ENCODE data around the gene TMEM39A. TPM values are rescaled to one million over a fixed set of nuclear protein-coding genes. Genes with fewer than 3 reads are reported as not detected.

TMEM39A gene
- total and polyA plus RNA-seq, 2 of the 4 experiments (the other 2 are of a cell fraction) = 29.6 to 117 TPM

DNA sequence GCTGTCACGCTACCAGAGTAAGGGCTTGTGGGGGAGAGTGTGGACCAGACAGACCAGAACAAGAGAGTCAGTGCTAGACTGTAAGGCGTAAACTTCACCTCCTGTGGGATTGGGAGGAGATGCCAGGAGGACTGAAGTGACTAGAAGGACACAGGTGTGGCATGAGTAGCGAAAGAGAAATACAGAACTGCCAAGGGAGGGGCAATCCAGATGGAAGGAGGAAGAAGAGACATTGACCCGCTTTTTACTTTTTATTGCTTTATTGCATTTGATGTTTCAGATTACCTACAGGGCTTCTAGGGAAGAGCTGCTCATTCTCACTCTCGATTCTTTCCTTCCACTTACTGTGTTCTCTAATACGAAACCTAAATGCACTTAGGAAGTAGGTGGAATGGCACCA, 7.5 kb upstream of the TMEM39A start:
- 100% methylated on average over 1 of the region's 6 CpGs; no CpG with 5 or more reads in 1 of the 2 experiments for WGBS, 2 experiments (ENCODE audit: extremely low coverage in 2 of 2, insufficient read length in 1 of 2)
- dilution Hi-C loops (cut with HindIII; ENCODE audit: low sequenced_read_pairs, unreplicated experiment) = no loop called here
- H3K23ac ChIP-seq (ENCODE audit: low read depth, low read length) = no peak overlapping the region; the same call in 1 of the 2 replicates
- no peak overlapping the region for H2BK5ac ChIP-seq (ENCODE audit: low read depth, low read length, poor library complexity, severe bottlenecking)
- H3K9me3 ChIP-seq (ENCODE audit: control insufficient read depth, insufficient read depth, low read length) = no peaks in the 10 kb centered on the region
- ATAC-seq (ENCODE audit: low read depth) (no peak), DNase-seq (no peak)
- no peak overlapping the region for H4K91ac ChIP-seq (ENCODE audit: insufficient read depth, low read depth, low read length)
- no peak overlapping the region for H2AFZ ChIP-seq (replicated peaks; ENCODE audit: low read length, poor library complexity)
- no peaks in the 10 kb centered on the region for H4K20me1 ChIP-seq (ENCODE audit: insufficient read depth, low read length)
- BruUV-seq (replicated peaks) = no TSS peak
- no peak overlapping the region for H2BK15ac ChIP-seq (ENCODE audit: low read depth, low read length)
- H2BK20ac ChIP-seq (ENCODE audit: low read depth, low read length) = no peak overlapping the region
- H3K4ac ChIP-seq (ENCODE audit: low read depth, low read length) = no peak overlapping the region
- peaks cover 10 to 23% of the 10 kb centered on the region in 2 experiments for H3K79me1 ChIP-seq (ENCODE audit: low read depth in 1 of 2, low read length in 2 of 2)
- H3K9ac ChIP-seq (ENCODE audit: low read depth, low read length) = no peak overlapping the region
- no peak overlapping the region for H4K8ac ChIP-seq (ENCODE audit: low read depth in 2 of 2, low read length in 2 of 2)
- H3K14ac ChIP-seq (replicated peaks; ENCODE audit: low read depth, low read length) = no peak overlapping the region
- in situ Hi-C loops (cut with MboI; ENCODE audit: low sequenced_read_pairs) = no loop called here
- no peak for TF ChIP-seq BHLHE40 (IDR thresholded peaks at IDR 0.05; ENCODE audit: low read depth, low read length)
- TF ChIP-seq FOS (IDR thresholded peaks at IDR 0.05; ENCODE audit: low read depth, low read length) = no peak
- TF ChIP-seq, protein P1, sequence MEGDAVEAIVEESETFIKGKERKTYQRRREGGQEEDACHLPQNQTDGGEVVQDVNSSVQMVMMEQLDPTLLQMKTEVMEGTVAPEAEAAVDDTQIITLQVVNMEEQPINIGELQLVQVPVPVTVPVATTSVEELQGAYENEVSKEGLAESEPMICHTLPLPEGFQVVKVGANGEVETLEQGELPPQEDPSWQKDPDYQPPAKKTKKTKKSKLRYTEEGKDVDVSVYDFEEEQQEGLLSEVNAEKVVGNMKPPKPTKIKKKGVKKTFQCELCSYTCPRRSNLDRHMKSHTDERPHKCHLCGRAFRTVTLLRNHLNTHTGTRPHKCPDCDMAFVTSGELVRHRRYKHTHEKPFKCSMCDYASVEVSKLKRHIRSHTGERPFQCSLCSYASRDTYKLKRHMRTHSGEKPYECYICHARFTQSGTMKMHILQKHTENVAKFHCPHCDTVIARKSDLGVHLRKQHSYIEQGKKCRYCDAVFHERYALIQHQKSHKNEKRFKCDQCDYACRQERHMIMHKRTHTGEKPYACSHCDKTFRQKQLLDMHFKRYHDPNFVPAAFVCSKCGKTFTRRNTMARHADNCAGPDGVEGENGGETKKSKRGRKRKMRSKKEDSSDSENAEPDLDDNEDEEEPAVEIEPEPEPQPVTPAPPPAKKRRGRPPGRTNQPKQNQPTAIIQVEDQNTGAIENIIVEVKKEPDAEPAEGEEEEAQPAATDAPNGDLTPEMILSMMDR (conservative IDR thresholded peaks at IDR 0.05; ENCODE audit: low read depth, low read length) = no peak
- no peak for TF ChIP-seq POLR2A (IDR thresholded peaks at IDR 0.05; ENCODE audit: low read depth, low read length)
- no peak for TF ChIP-seq RFX5 (IDR thresholded peaks at IDR 0.05; ENCODE audit: low read depth, low read length)
- ChIA-PET CTCF (no interaction called here), POLR2A (ENCODE audit: unreplicated experiment) (no interaction called here)
- H3K27me3 ChIP-seq (ENCODE audit: control insufficient read depth, insufficient read depth, low read length) = no peaks in the 10 kb centered on the region
- no peak overlapping the region for H2AK5ac ChIP-seq (ENCODE audit: low read depth, low read length)
- peaks cover 10% of the 10 kb centered on the region for H3K36me3 ChIP-seq (ENCODE audit: control insufficient read depth, insufficient read depth, low read length)
- H3K4me3 ChIP-seq (ENCODE audit: insufficient read depth, low read depth, low read length) = no peak overlapping the region
- H3K4me1 ChIP-seq (ENCODE audit: control insufficient read depth, insufficient read depth, low read length) = peaks cover 3% of the 10 kb centered on the region
- no peak overlapping the region for H2BK120ac ChIP-seq (ENCODE audit: low read depth, low read length)
- intact Hi-C loops (cut with micrococcal nuclease) = no loop called here
- H4K5ac ChIP-seq (ENCODE audit: low read depth, low read length) = no peak overlapping the region
- H3K4me2 ChIP-seq (ENCODE audit: low read depth, low read length) = no peak overlapping the region
- H3K9me1 ChIP-seq (ENCODE audit: insufficient read depth, low read length) = peaks cover 6% of the 10 kb centered on the region; the same call in 1 of the 2 replicates
- no peak overlapping the region for H2AK9ac ChIP-seq (replicated peaks; ENCODE audit: low read depth, low read length, poor library complexity)
- no peak overlapping the region for H3K27ac ChIP-seq (ENCODE audit: insufficient read depth, low read length)
- no peak overlapping the region for H3K18ac ChIP-seq (ENCODE audit: low read depth, low read length)
- H3K56ac ChIP-seq (ENCODE audit: extremely low read depth, insufficient read depth, low read length) = no peak overlapping the region

All from IMR-90 (cell line).